Mesendoderm (in vitro differentiated cells): ENCODE data around the gene GNAL.

Experiments
- DNase-seq: peaks from one replicate; pipeline ENCODE4 v3.0.0; 2013
- H2AK5ac ChIP-seq: 2 replicates; pipeline ENCODE4 v1.6.1; 2013; ENCODE audit warnings: low read length, inconsistent platforms
- H2BK120ac ChIP-seq: 2 replicates; pipeline ENCODE4 v1.6.1; 2013; ENCODE audit warnings: low read depth, mild to moderate bottlenecking, low read length, moderate library complexity, mixed read lengths
- H2BK15ac ChIP-seq: replicated peaks from 2 replicates; pipeline ENCODE4 v1.6.1; 2013; ENCODE audit warnings: low read depth, mild to moderate bottlenecking, moderate library complexity
- H2BK5ac ChIP-seq: 2 replicates; pipeline ENCODE4 v1.6.1; 2013; ENCODE audit warnings: low read length, inconsistent platforms
- H3K18ac ChIP-seq: 2 replicates; pipeline ENCODE4 v1.6.1; 2013; ENCODE audit warnings: mild to moderate bottlenecking, low read length, mixed read lengths
- H3K23ac ChIP-seq: one replicate; pipeline ENCODE4 v1.6.1; 2013; ENCODE audit warnings: low read length
- H3K27ac ChIP-seq: 2 replicates; pipeline ENCODE4 v1.5.1; 2013; ENCODE audit warnings: low read depth, mild to moderate bottlenecking, inconsistent platforms, low read length, moderate library complexity
- H3K27me3 ChIP-seq: 2 replicates; pipeline ENCODE4 v1.6.1; 2013; ENCODE audit warnings: low read length, control low read depth, mild to moderate bottlenecking, inconsistent platforms; ENCODE audit not compliant: insufficient read depth, poor library complexity
- H3K36me3 ChIP-seq: 2 replicates; pipeline ENCODE4 v1.6.1; 2013; ENCODE audit warnings: low read length, inconsistent platforms; ENCODE audit not compliant: control insufficient read depth, insufficient read depth
- H3K4ac ChIP-seq: one replicate; pipeline ENCODE4 v1.6.1; 2013; ENCODE audit warnings: low read depth, mild to moderate bottlenecking, low read length, moderate library complexity
- H3K4me1 ChIP-seq: 2 replicates; pipeline ENCODE4 v1.6.1; 2013; ENCODE audit warnings: low read depth, low read length, inconsistent platforms; ENCODE audit not compliant: control insufficient read depth
- H3K4me2 ChIP-seq: 2 replicates; pipeline ENCODE4 v1.6.1; 2013; ENCODE audit warnings: low read length
- H3K4me3 ChIP-seq: 2 replicates; pipeline ENCODE4 v1.5.1; 2013; ENCODE audit warnings: mild to moderate bottlenecking, low read length
- H3K56ac ChIP-seq: one replicate; pipeline ENCODE4 v1.6.1; 2013; ENCODE audit warnings: low read length
- H3K79me1 ChIP-seq: 2 replicates; pipeline ENCODE4 v1.6.1; 2013; ENCODE audit warnings: low read length, inconsistent platforms
- H3K79me2 ChIP-seq: 2 replicates; pipeline ENCODE4 v1.6.1; 2013; ENCODE audit warnings: mild to moderate bottlenecking, low read length; ENCODE audit not compliant: control insufficient read depth, insufficient read depth
- H3K9ac ChIP-seq: 2 replicates; pipeline ENCODE4 v1.6.1; 2013; ENCODE audit warnings: low read length, inconsistent platforms
- H4K5ac ChIP-seq: one replicate; pipeline ENCODE4 v1.6.1; 2013; ENCODE audit warnings: low read length
- H4K8ac ChIP-seq: one replicate; pipeline ENCODE4 v1.6.1; 2013; ENCODE audit warnings: low read depth, mild to moderate bottlenecking, control low read depth, low read length, moderate library complexity
- WGBS: extraction: QIAGEN DNeasy Blood & Tissue Kit; methylation state at CpG from one replicate; pipeline ENCODE4 v1.1.7; 2013; ENCODE audit warnings: low lambda C conversion rate, missing lambda C conversion rate; ENCODE audit not compliant: insufficient coverage; ENCODE audit errors: extremely low coverage; 5-methylcytosine and 5-hydroxymethylcytosine counted together

GNAL gene

GRCh38 chr18:11671156-11671555 lies 17.9 kb upstream of the GNAL start:
- no peak overlapping the region for H2BK15ac ChIP-seq
- H3K18ac ChIP-seq: no peak overlapping the region
- no peak overlapping the region for H3K4me3 ChIP-seq
- H3K36me3 ChIP-seq: no peaks in the 10 kb centered on the region
- H4K5ac ChIP-seq: no peak overlapping the region
- H3K23ac ChIP-seq: no peak overlapping the region
- H2BK5ac ChIP-seq: no peak overlapping the region
- no peak for DNase-seq
- no peak overlapping the region for H3K27ac ChIP-seq
- H3K4ac ChIP-seq: no peak overlapping the region
- WGBS: no CpG with 5 or more reads among the region's 8 CpGs
- H3K9ac ChIP-seq: no peak overlapping the region
- H3K4me2 ChIP-seq: no peak overlapping the region
- H3K56ac ChIP-seq: no peak overlapping the region
- H3K79me2 ChIP-seq: no peaks in the 10 kb centered on the region
- peaks cover 6% of the 10 kb centered on the region for H3K4me1 ChIP-seq
- H4K8ac ChIP-seq: no peak overlapping the region
- no peaks in the 10 kb centered on the region for H3K27me3 ChIP-seq
- no peak overlapping the region for H2BK120ac ChIP-seq
- no peaks in the 10 kb centered on the region for H3K79me1 ChIP-seq
- H2AK5ac ChIP-seq: no peak overlapping the region

GRCh38 chr18:11672198-11672597 lies 16.9 kb upstream of the GNAL start:
- Histone ChIP-seq H3K23ac (no peak overlapping the region), H2BK5ac (no peak overlapping the region), H3K79me2 (no peaks in the 10 kb centered on the region), H3K4me1 (peaks cover 6% of the 10 kb centered on the region), H2BK15ac (no peak overlapping the region), H3K27me3 (no peaks in the 10 kb centered on the region), H3K18ac (no peak overlapping the region), H3K79me1 (no peaks in the 10 kb centered on the region), H3K4ac (no peak overlapping the region), H4K8ac (no peak overlapping the region), H3K36me3 (no peaks in the 10 kb centered on the region), H2BK120ac (no peak overlapping the region), H3K9ac (no peak overlapping the region), H3K4me3 (no peak overlapping the region), H3K56ac (no peak overlapping the region), H3K4me2 (no peak overlapping the region), H2AK5ac (no peak overlapping the region), H3K27ac (no peak overlapping the region), H4K5ac (no peak overlapping the region)
- WGBS: no CpG with 5 or more reads among the region's 8 CpGs
- DNase-seq: no peak

DNA sequence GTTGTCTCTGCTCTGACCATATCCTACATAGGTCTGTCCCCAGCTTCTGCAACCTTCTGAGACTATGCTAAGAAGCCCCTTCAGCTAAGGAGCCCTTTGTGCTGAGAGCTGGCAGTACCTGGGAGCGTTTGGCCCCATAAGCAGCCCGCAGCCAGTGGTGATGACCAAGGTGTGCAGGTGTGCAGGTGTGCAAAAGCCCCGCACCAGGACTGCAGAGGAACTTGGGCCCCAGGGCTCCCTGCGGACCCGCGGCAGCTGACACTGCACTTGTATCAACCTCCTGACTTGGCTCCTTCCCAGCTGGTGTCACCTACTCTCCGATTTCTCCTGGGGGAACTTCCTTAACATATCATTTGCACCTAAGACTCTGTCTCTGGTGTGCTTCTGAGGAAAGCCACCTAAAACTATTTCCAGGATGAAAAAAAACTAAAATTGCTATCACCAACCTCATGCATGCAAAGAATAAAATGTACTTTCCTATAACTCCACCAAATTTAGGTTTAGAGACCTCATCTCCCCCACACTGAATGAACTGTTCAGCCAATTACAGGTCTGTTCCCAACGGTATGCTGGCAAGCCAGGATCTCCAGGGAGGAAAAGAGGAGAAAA lies 16.1 kb upstream of the GNAL start:
- H3K4me1 ChIP-seq: peaks cover 6% of the 10 kb centered on the region
- no peak overlapping the region for H3K56ac ChIP-seq
- H2AK5ac ChIP-seq: no peak overlapping the region
- H3K23ac ChIP-seq: no peak overlapping the region
- H3K4ac ChIP-seq: no peak overlapping the region
- H3K18ac ChIP-seq: no peak overlapping the region
- H3K27me3 ChIP-seq: no peaks in the 10 kb centered on the region
- no peak overlapping the region for H2BK120ac ChIP-seq
- no peak overlapping the region for H2BK5ac ChIP-seq
- H3K27ac ChIP-seq: no peak overlapping the region
- H3K36me3 ChIP-seq: no peaks in the 10 kb centered on the region
- no peak overlapping the region for H3K4me3 ChIP-seq
- no CpG with 5 or more reads among the region's 8 CpGs for WGBS
- H3K79me2 ChIP-seq: no peaks in the 10 kb centered on the region
- no peak overlapping the region for H4K8ac ChIP-seq
- H4K5ac ChIP-seq: no peak overlapping the region
- H3K79me1 ChIP-seq: no peaks in the 10 kb centered on the region
- no peak overlapping the region for H3K4me2 ChIP-seq
- H3K9ac ChIP-seq: no peak overlapping the region
- no peak overlapping the region for H2BK15ac ChIP-seq
- no peak for DNase-seq

GRCh38 chr18:11673560-11673959 lies 15.5 kb upstream of the GNAL start:
- Histone ChIP-seq H3K27ac (no peak overlapping the region), H4K5ac (no peak overlapping the region), H3K36me3 (no peaks in the 10 kb centered on the region), H2BK15ac (no peak overlapping the region), H3K18ac (no peak overlapping the region), H3K4me3 (no peak overlapping the region), H3K56ac (peak overlapping the region; percentile 13), H2BK120ac (no peak overlapping the region), H3K4me1 (peaks cover 5% of the 10 kb centered on the region), H2BK5ac (no peak overlapping the region), H4K8ac (no peak overlapping the region), H3K27me3 (no peaks in the 10 kb centered on the region), H3K79me1 (no peaks in the 10 kb centered on the region), H3K23ac (no peak overlapping the region), H2AK5ac (no peak overlapping the region), H3K9ac (no peak overlapping the region), H3K4ac (no peak overlapping the region), H3K79me2 (no peaks in the 10 kb centered on the region), H3K4me2 (no peak overlapping the region)
- DNase-seq: no peak
- no CpG with 5 or more reads among the region's 9 CpGs for whole genome bisulfite sequencing

DNA sequence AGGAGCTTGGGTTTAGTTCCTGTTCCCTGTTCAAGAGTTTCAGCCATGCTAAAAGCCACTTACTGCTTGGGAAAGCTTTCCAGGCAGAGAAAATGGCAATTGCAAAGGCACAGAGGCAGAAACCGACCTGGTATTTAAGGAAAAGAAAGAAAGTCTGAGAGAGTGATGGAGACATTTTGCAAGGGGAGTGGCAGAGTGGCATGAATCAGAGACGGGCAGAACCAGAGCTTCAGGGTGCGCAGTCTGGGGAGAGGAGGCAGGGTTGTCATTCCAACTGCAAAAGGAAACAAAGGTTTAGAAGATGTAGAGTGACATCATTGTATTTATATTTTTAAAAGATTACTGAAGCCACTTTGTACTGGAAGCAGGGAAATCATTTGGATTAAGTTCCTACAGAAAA lies 14.9 kb upstream of the GNAL start:
- Histone ChIP-seq H2BK15ac (no peak overlapping the region), H4K5ac (no peak overlapping the region), H3K4me2 (no peak overlapping the region), H2AK5ac (no peak overlapping the region), H3K27ac (no peak overlapping the region), H3K79me1 (no peaks in the 10 kb centered on the region), H3K4ac (no peak overlapping the region), H3K4me3 (no peak overlapping the region), H4K8ac (no peak overlapping the region), H2BK120ac (no peak overlapping the region), H3K27me3 (no peaks in the 10 kb centered on the region), H3K4me1 (no peaks in the 10 kb centered on the region), H3K18ac (no peak overlapping the region), H3K23ac (no peak overlapping the region), H3K56ac (no peak overlapping the region), H2BK5ac (no peak overlapping the region), H3K9ac (no peak overlapping the region), H3K36me3 (no peaks in the 10 kb centered on the region), H3K79me2 (no peaks in the 10 kb centered on the region)
- no peak for DNase-seq
- no CpG with 5 or more reads among the region's 3 CpGs for WGBS

- no peak overlapping the region for H3K23ac ChIP-seq
- H3K27ac ChIP-seq: no peak overlapping the region
- H3K4me1 ChIP-seq: no peaks in the 10 kb centered on the region
- no peak overlapping the region for H2BK120ac ChIP-seq
- no peak overlapping the region for H3K4me2 ChIP-seq
- H4K8ac ChIP-seq: no peak overlapping the region
- H3K56ac ChIP-seq: no peak overlapping the region
- no peak overlapping the region for H3K4me3 ChIP-seq
- H3K4ac ChIP-seq: no peak overlapping the region
- no peaks in the 10 kb centered on the region for H3K27me3 ChIP-seq
- no peak overlapping the region for H3K9ac ChIP-seq
- no peak for DNase-seq
- no peaks in the 10 kb centered on the region for H3K79me2 ChIP-seq
- no peak overlapping the region for H4K5ac ChIP-seq
- no peak overlapping the region for H2AK5ac ChIP-seq
- 100% methylated on average over 3 of the region's 10 CpGs for WGBS
- H2BK5ac ChIP-seq: no peak overlapping the region
- H2BK15ac ChIP-seq: no peak overlapping the region
- no peaks in the 10 kb centered on the region for H3K79me1 ChIP-seq
- no peak overlapping the region for H3K18ac ChIP-seq
- H3K36me3 ChIP-seq: no peaks in the 10 kb centered on the region
Observed at GRCh38 chr18:11676386-11676785, 12.7 kb upstream of the GNAL start.
